NCI-H524 (cell line): ENCODE results near the gene PTGDS.
A peak's percentile ranks its signal among the peaks of the same experiment; 100 is the strongest.

Experiments used
- DNase-seq, 2 experiments: peaks; one replicate each; lab custom pipeline; 2025; lab: John Stamatoyannopoulos, UW

Gene PTGDS

GRCh38 chr9:136945333-136946227 lies 31.7 kb upstream of the PTGDS start:
- peak in 1 of 2 experiments; percentile 33 for DNase-seq

GRCh38 chr9:136946228-136947027 lies 30.9 kb upstream of the PTGDS start:
- no peak for DNase-seq

GRCh38 chr9:136947028-136947891 lies 30.0 kb upstream of the PTGDS start:
- no peak for DNase-seq

- DNase-seq, result peak in 1 of 2 experiments; percentile 48
These were observed 29.3 kb upstream of the PTGDS start for GRCh38 chr9:136947955-136948510.

- DNase-seq, result no peak
These were observed 28.0 kb upstream of the PTGDS start for GRCh38 chr9:136949239-136949816.

GRCh38 chr9:136949817-136950655 lies 27.3 kb upstream of the PTGDS start:
- peak; percentile 94 to 96 for DNase-seq

- no peak for DNase-seq
These were observed 26.5 kb upstream of the PTGDS start for GRCh38 chr9:136950656-136951276.

- DNase-seq, result no peak
These were observed 25.6 kb upstream of the PTGDS start, which contains the start of gene LCN12 for GRCh38 chr9:136951541-136952320. TSS of gene LCN12 (plus strand) at chr9:136952273. CDS start at chr9:136952328, 55 bp downstream.

- no peak for DNase-seq
These were observed 24.9 kb upstream of the PTGDS start for GRCh38 chr9:136952321-136952850.

- DNase-seq, result no peak
These were observed 24.2 kb upstream of the PTGDS start for GRCh38 chr9:136952876-136953770.

GRCh38 chr9:136953771-136954269 lies 23.5 kb upstream of the PTGDS start:
- DNase-seq, result no peak

- no peak for DNase-seq
These were observed 22.8 kb upstream of the PTGDS start for GRCh38 chr9:136954270-136955083.

- no peak for DNase-seq
These were observed 21.9 kb upstream of the PTGDS start for GRCh38 chr9:136955202-136955942.

- no peak for DNase-seq
These were observed 21.4 kb upstream of the PTGDS start for GRCh38 chr9:136955943-136956335.

GRCh38 chr9:136956604-136957003 lies 20.7 kb upstream of the PTGDS start:
- no peak for DNase-seq

GRCh38 chr9:136957461-136957860 lies 19.8 kb upstream of the PTGDS start:
- DNase-seq, result no peak
